Activated naive CD8-positive, alpha-beta T cell treated with anti-CD3 and anti-CD28 coated beads, Interleukin-2, amount 50 U/mL, for 16 hours (primary cell): Measurements from ENCODE around the gene CDA.
"Not testable (repeated sequence)": the region's sequence is repeated elsewhere in the genome, so short reads cannot be mapped to it uniquely, and the experiment has no call there.

Experiments used
- DNase-seq: peaks from one replicate; pipeline ENCODE4 v3.0.0-alpha.2; 2020; ENCODE audit warnings: low read depth, low spot score

CDA gene

DNA sequence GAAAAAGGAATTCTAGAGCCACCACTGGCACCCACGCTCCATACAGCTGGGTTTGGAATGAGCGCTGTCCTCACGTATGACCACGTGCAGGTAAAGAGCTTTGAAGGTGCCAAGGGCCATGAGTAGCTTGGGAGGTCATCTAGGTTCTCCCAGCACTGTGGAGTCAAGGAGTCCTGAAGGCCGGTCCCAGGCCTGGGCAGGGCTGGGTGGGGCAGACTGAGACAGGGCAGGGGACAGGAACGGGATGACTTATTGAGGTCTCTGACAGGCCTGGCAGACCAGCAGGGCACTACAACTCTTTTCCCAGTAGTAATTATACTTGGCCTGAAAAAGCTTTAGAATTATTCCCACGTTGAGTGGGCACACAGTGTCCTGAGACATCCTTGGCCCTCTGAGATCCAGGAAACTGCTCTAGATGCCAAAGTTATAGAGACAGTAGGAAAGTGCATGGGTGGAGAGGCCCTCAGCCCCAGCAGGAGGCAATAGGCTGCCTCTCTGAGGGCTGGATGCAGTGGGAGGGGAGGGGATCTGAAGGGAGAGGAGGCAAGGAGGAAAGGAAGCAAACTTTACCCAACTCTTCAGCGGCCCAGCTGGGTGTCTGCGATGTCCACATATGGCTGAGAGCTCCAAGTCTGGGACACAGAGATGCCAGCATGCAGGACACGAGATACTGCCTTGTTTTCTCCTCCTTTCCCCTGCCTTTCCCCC, 1.8 kb upstream of the CDA start:
- DNase-seq, result no peak

DNA sequence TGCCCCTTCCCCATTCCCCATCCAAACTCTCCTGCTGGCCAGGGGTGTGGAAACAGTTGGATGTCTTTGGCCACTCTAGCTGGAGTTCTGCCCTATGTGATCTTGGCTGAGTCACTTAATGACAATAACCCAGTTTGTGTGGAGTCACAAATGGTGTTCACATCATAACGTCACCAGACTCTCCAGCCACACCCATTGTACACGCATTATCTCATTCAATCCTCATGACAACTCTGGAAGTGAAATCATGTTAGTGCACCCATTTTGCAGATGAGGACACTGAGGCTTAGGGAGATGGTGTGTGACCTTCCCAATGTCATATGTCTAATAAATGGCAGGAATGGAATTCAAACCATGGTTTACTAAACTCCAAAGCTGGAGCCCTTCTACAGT, 1.2 kb upstream of the CDA start:
- no peak for DNase-seq

DNA sequence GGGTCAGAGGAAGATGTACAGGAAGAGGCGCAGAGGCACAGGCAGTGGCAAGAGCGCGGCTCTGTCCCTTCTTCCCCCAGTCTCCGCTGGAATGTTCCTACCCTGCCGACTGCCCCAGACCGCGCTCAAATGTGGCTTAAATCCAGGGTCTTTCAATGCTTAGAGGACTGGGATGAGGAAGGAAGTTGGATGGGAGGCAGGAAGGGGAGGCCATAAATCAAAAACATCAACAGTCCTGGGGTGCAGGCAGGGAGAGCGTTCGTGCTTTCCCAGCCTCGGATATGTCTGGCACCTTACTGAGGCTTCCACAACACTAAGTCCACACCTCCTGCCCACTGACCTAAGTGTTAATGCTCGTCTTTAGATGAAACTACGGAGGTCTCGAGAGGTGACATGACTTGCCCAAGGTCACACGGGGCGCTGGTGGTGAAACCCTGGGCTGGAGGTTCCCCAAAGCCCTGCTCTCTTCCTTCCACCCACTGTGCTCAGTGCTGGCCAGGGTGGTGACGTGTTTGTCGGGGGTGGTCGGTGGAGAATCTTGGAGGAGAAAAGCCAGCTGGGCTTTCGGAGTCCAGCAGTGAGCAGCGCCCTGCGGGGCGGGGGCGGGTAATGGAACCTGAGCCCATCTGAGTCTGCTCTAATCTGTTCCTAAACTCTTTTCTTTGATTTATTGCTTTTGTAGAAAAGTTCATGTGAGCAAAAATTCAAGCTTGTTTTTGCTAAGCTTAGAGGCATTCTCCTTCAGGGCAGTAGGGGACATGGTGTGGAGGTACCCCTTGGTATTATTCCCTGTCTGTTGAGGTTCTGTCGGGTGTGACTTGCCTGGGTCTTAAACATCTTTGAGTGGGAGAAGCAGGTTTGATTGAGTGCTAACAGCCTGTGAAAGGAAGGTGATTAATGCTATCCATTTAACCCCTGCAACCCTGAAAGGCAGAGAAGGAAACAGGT, 708 bp downstream of the CDA start:
- DNase-seq, result no peak

DNA sequence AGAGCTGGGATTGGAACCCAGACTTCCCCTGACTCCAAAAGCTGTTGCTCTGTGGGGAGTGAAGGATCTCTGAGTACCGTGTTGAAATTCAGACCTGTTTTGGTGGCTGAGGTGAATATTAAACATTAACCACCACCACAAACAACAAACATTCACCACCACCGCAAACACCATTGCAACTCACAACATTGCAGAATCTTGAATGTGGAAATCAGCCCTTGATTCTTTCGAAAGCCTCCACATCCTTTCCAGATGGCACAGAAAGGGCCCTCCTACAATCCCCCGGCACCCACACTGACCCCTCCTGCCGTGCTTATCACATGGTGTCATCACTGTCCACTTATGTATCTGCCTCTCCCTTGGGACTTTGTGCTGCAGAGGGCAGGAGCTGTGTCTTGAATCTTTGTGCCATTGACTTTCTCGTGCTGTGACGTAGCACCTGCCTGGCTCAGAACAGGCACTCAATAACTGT, 1.4 kb downstream of the CDA start:
- no peak for DNase-seq

DNA sequence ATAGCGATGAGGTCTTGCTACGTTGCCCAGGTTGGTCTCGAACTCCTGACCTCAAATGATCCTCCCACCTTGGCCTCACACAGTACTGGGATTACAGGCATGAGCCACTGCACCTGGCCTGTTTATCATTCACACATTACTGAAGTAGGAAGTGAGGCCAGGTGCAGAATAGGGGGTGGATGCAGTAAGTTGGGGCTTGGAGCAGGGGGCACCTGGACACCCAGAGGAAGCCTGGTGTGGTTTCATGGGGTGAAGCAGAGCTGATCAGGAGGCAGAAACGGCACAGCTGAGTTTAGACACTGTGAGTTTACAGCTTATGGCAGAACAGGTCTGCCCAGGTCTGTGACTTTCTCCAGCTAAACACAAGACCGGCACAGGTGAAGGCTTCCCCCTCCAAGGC, 4.9 kb downstream of the CDA start:
- no peak for DNase-seq

DNA sequence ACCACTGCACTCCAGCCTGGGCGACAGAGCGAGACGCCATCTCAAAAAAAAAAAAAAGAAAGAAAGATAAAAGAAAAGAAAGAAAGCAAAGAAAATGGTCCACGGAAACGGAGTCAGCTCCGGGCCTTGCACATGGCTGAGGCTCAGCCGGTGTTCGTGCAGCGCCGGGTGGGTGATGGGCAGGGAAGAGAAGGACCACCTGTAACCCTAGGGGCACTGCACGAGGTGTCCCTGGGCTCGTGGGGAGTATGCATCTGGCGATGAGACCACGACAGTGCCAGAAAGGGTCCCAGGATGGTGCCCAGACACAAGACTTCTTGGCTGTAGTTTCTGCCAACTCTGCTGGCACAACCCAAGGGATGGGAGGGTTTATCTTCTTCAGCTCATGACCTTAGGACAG, 5.8 kb downstream of the CDA start:
- DNase-seq, result no peak

DNA sequence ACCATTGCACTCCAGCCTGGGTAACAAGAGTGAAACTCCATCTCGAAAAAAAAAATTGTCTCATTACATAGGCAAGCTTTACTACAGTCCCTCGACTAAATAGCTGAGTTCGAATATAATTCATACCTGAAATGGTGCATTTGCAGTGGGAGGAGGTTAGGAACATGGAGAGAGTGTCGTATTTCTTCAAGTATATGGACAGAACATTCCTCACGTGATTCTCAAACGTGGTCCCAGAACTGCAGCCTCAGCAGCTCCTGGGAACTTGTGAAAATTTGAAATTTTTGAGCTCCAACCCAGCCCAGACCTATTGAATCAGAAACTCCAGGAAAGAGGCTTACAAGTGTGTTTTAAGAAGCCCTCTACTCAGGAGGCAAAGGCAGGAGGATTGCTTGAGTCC, 7.2 kb downstream of the CDA start:
- DNase-seq, result no peak

DNA sequence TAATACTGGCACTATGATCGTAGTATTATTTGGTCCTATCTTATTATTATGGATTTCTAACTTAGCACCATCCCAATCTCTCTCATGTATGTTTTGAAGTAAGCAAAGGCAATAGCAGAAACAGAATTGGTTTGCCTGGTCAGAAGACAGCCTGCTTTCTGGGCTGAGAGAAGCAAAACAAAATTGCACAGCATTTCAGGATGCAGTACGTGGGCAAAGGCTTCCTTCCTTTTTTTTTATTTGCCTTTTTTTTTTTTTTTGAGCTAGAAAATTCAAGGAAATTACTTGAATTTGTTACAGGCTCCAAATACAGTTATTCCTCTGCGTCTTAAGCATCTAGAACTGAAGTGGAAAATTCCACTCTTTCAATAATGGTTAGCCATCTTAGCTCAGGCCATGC, 8.8 kb downstream of the CDA start:
- DNase-seq, result no peak

DNA sequence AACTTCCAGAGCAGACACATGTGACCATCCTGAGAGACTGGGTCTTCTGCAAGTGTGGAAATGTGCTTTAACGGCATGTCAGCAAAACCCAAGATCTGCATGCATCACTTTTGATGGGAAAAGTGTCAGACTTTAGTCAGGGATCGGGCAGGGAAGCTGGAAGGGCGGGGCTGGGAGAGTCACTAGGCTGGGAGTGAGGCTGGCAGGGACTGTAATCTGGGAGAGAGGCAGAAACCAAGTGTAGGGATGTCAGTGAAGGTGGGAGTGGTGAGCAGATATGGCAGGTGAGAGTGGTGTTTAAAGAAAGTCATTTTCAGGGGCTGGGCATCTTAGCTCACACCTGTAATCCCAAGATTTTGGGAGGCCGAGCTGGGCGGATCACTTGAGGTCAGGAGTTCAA, 11.3 kb downstream of the CDA start:
- no peak for DNase-seq

DNA sequence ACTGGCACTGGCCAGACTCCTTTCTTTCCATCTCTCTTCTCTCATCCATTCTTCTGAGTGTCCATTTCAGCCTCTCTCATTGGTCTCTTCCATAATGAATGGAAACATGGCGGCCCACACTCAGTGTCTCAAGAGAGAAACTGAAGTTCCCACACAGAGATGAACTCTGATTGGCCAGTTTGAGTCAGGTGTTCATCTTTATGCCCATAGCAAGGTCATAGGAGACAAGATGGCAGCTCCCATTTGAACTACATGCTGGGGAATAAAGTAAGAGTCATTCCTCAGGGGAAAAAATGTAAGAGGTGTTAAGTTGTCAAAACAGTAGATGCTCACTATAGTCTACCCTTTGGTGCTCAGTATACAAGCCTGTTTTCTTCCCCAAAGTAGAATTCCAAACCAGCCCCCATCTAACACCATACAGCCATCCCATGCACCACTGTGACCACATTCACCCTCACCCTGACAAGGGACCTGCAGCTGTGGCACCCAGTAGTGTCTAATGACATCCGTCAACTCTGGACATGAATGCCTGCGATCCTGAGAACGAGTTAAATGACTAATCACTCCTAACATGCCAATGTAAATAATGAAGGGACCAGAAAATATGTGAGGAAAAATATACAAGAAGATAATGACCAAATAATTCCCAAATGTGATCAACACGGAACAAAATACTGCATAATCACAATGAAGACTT, 12.4 kb downstream of the CDA start:
- DNase-seq, result no peak

DNA sequence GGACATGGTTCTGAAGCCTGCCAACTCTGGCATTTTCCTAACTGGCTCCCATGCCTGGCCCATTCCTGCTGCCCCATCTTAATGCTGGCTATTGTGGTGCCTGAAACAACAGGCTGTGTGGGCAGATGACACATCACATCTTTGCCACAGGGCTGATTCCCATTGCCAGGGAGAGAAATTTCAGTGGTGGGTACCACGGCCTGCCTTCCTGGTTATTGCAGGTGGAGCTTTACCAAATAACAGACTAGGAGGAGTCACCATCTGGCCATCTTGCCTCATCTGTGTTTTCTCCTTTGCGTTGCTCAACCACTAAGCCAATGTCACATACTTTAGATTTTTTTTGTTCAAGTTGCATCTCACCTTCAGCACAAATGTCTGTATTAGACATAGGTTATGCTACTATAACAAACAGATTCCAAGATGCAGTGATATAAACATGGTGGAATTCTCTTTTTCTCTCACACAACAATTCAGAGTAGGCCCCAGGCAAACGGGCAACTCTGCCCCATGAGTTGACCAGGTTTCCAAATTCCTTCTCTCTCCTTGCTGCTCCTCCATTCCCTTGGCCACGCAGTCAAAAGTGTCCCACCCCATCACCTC, 14.1 kb downstream of the CDA start:
- DNase-seq, result no peak

DNA sequence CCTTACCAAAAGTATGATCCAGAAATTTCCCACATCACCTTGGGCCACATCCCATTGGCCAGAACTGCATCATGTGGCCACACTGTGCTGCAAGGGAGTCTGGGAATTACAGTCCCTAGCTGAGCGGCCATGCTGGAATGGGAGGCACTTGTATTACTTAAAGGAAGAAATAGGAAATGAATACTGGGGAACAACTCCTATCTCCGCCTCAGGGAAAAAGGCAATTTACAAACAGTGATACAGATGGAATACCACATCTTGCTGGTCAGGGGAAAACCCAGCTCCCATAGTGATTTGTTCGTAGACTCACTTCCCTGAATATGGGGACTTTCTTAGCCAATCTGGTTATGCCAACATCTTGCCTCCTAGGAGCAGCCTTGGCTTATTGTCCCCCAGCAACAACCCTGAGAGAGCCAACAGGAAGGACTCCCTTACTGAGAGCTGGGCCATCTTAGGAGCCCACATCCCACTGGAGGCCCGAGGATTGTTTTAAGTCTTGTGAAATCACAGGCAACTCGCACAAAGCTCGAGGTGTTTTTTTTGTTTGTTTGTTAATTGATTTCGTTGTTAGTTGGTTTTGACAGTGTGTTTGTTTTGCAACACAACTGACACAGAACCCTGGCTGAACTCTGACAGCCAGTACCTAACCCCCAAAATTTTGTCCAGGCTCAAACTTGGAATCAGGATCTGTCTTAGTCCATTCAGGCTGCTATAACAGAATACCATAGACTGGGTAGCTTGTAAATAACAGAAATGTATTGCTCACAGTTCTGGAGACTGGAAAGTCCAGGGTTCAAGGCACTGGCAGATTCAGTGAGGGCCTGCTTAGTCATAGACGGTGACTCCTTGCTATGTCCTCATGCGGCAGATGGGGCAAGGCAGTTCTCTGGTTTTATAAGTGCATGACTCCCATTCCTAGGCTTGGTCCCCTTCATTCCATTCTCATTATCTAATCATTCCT, 14.9 kb downstream of the CDA start:
- no peak for DNase-seq

DNA sequence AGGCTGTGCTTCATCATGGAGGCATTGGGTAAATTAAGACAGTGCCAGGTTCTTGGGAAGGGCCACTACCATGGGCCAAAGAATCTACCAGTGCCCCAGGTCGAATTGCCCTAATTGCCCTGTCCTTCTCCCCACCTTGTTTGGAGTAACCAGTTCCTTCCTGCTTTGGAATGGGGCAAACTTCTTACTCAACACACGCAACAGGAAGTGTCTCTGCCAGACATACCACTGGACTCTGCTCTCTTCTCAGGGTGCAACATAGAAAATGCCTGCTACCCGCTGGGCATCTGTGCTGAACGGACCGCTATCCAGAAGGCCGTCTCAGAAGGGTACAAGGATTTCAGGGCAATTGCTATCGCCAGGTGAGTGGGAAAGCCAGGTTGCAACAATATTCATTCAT, 15.8 kb downstream of the CDA start:
- no peak for DNase-seq

DNA sequence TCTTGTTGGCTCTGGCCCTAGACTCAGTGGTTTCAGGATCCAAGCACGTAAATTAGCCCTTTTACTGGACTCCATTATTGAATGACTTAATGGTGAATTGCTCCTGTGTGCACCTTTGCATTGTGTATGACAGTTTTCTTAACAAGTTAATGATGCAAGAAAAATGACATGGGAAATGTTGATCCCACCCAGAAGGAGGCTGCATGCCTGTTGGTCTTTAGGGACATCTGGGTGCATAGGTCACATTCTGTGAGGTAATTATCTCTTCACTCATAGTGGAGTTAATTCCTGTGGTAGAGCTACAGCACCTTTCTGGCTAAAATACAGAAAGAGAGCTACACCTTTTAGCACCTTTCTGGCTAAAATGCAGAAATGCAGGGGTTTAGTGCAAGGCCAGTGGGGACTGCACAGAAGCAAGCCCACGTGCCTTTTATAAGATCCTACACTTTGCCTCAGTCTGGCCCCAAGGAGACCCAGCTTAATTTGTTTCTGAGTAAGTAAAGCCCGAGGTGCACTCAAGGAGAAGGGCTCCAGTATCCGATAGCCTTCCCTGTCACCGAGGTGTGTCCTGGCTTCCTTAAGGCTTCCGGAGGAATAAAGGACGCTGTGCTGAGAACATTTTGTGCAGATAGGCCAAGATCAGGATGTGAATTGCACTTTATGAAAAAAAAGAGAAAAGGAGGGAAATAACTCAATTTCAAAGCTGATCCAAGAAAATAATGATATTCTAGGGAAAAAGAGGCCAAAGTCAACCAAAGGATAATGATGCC, 18.1 kb downstream of the CDA start:
- DNase-seq, result not testable (repeated sequence)

DNA sequence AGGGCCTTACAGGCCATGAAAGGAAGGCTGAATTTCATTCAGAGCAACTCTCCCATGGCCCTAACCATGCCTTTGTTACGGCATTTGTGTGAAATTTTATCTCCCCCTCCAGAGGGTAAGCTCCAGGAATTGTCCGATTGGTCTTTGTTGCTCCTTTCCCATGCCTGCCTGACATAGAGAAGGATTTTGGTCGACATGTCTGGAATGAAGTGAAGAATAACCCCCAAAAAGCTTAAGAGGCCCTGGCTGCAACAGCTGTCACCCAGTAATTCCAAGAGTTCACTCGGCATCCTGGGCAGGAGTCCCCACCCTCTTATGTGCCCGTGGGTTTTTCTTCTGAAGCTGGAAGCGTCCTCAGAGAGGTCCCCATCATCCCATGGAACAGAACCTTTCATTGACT, 20.6 kb downstream of the CDA start:
- DNase-seq, result no peak

DNA sequence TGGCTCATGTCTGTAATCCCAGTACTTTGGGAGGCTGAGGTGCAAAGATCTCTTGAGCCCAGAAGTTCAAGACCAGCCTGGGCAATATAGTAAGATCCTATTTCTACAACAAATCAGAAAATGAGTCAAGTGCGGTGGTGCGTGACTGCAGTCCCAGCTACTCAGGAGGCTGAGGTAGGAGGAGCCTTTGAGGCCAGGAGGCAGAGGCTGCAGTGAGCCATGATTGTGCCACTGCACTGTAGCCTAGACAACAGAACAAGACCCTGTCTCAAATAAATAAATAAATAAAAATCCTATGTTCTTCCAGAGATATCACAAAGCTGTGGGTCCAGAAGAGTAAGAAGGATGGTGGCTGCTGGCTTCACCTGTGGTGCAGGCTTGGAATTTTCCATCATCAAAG, 22.1 kb downstream of the CDA start:
- no peak for DNase-seq

DNA sequence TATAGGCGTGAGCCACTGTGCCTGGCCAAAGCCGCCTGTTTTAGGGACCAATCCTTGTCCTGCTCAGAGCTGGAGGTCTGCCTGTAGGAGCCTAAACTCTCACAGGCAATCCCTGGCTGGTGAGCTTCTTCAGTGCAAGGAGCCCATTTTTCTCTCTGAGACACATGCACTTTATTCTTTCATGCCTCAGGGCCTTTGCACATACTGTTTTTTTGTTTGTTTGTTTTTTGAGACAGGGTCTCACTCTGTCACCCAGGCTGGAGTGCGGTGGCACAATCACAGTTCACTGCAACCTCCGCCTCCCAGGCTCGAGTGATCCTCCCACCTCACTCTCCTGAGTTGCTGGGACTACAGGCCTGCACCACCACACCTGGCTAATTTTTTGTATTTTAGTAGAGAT, 22.8 kb downstream of the CDA start:
- no peak for DNase-seq

DNA sequence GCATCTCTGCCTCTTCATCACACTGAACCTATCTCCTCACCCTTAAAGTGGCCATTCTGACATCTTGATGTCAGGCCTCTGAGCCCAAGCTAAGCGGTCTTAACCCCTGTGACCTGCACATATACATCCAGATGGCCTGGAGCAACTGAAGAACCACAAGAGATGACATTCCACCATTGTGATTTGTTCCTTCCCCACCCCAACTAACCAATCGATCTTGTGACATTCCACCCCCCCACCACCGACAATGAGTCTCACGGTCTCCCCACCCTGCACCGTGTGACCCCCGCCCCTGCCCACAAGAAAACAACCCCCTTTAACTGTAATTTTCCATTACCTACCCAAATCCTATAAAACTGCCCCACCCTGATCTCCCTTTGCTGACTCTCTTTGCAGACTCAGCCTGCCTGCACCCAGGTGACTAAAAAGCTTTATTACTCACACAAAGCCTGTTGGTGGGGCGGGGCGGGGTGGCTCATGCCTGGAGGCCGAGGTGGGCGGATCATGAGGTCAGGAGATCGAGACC, 23.4 kb downstream of the CDA start:
- DNase-seq, result no peak

DNA sequence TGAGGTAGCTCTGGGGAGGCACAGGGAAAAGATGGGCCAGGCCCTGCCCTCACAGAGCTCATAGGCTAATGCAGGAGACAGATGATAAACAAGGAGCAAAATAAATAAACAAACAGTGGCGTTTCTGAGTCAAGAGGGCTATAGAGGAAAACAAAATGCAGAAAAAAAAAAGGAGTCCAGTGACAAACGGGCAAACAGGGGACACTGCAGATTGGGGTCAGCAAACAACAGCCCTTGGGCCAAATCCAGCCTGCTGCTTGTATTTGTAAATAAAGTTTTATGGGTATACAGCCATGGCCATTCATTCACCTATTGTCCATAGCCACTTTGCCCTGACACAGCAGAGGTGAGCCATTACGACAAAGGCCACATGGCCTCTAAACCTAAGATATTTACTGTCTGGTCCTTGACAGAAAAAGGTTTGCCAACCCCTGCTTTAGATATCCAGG, 25.3 kb downstream of the CDA start:
- DNase-seq, result no peak
